HepG2 (cell line): ENCODE measurements around the gene TESK1. TPM values are rescaled to one million over a fixed set of nuclear protein-coding genes. Genes with fewer than 3 reads are reported as not detected.

Experiments
- ATAC-seq: fragments of 200-7000 bp; cut with Tn5 transposase; 3 replicates; pipeline ENCODE4 v1.9.1; 2020; ENCODE audit warnings: mild to moderate bottlenecking, moderate library complexity
- BruUV-seq: library from RNA; stranded (reverse); fragments of 400-500 nt; replicated peaks from 2 replicates; lab custom pipeline; 2021; lab: Mats Ljungman, UMichigan
- CTCF ChIA-PET: fragments of 300-600 bp; formaldehyde crosslinking; extraction: SDS; loops from one replicate; lab custom pipeline; 2021; ENCODE audit warnings: low total read pairs, inconsistent platforms, low intra/inter-chr PET ratio; lab: Yijun Ruan, JAX
- POLR2A ChIA-PET: fragments of 350-600 bp; sonication (Branson Sonifier 250); formaldehyde crosslinking; loops from one replicate; lab custom pipeline; 2020; ENCODE audit warnings: antibody characterized with exemption, inconsistent platforms; lab: Yijun Ruan, JAX
- DNase-seq: peaks from one replicate; pipeline ENCODE4 v3.0.0-alpha.2; 2015; ENCODE audit warnings: low spot score
- FAIRE-seq: peaks from 3 replicates; lab custom pipeline; 2011; peaks lifted over from hg19 to GRCh38; lab: Jason Lieb, UNC
- H2AFZ ChIP-seq: one replicate; pipeline ENCODE4 v1.6.1; 2011; ENCODE audit warnings: low read length, inconsistent platforms
- H3K27ac ChIP-seq: fragments of 300-600 bp; 3 replicates; pipeline ENCODE4 v1.8.0; 2011; ENCODE audit warnings: mixed run types, mild to moderate bottlenecking, mixed read lengths, low read length, inconsistent platforms; ENCODE audit not compliant: insufficient read depth; ENCODE audit errors: extremely low read length
- H3K27me3 ChIP-seq, 2 experiments: fragments of 200-600 bp in 1 of 2; 2 replicates in 1 of 2; 3 replicates in 1 of 2; pipeline versions ENCODE4 v1.6.0 to v1.8.0; 2011; ENCODE audit warnings: low read length in 2 of 2, mild to moderate bottlenecking in 2 of 2, moderate library complexity in 2 of 2, inconsistent platforms in 1 of 2; ENCODE audit not compliant: insufficient read depth in 2 of 2, control insufficient read depth in 1 of 2
- H3K36me3 ChIP-seq, 2 experiments: fragments of 200-600 bp in 1 of 2; replicated peaks in 1 of 2; 2 replicates in 1 of 2; 3 replicates in 1 of 2; pipeline versions ENCODE4 v1.5.1 to v1.8.0; 2011; ENCODE audit warnings: low read length in 2 of 2, inconsistent platforms in 1 of 2; ENCODE audit not compliant: insufficient read depth in 2 of 2, control insufficient read depth in 1 of 2
- H3K4me1 ChIP-seq: 2 replicates; pipeline ENCODE4 v1.5.1; 2012; ENCODE audit warnings: low read length, inconsistent platforms; ENCODE audit not compliant: insufficient read depth
- H3K4me2 ChIP-seq: 2 replicates; pipeline ENCODE4 v1.6.0; 2011; ENCODE audit warnings: low read depth, low read length, inconsistent platforms
- H3K4me3 ChIP-seq, 3 experiments: fragments of 200-600 bp in 1 of 3; sonication (generic), shearing (Covaris generic) in 1 of 3; replicated peaks in 1 of 3; 2 replicates each; pipeline ENCODE4 v1.5.1; 2011 to 2016; ENCODE audit warnings: low read length in 3 of 3, inconsistent platforms in 2 of 3, low read depth in 2 of 3, mild to moderate bottlenecking in 2 of 3, control low read depth in 1 of 3, mixed read lengths in 1 of 3; ENCODE audit not compliant: insufficient read depth in 1 of 3
- H3K79me2 ChIP-seq: one replicate; pipeline ENCODE4 v1.6.1; 2011; ENCODE audit warnings: low read length, inconsistent platforms; ENCODE audit not compliant: insufficient read depth
- H3K9ac ChIP-seq: 2 replicates; pipeline ENCODE4 v1.6.0; 2011; ENCODE audit warnings: mild to moderate bottlenecking, low read depth, low read length, inconsistent platforms; ENCODE audit not compliant: insufficient read depth
- H3K9me3 ChIP-seq: 2 replicates; pipeline ENCODE4 v1.5.1; 2012; ENCODE audit warnings: mild to moderate bottlenecking, low read length
- H4K20me1 ChIP-seq: 2 replicates; pipeline ENCODE4 v1.6.0; 2011; ENCODE audit warnings: inconsistent platforms, mild to moderate bottlenecking, low read length, moderate library complexity; ENCODE audit not compliant: insufficient read depth
- GABPB1 ChIP-seq: IDR thresholded peaks from 2 replicates; pipeline ENCODE4 v1.6.1; 2016; ENCODE audit warnings: mild to moderate bottlenecking, missing genetic modification reagents, moderate library complexity, missing compliant biosample characterization
- HOXA5 ChIP-seq: sonication (generic); formaldehyde crosslinking; IDR thresholded peaks from 2 replicates; pipeline ENCODE4 v1.4.0; 2020; ENCODE audit warnings: missing genetic modification reagents
- KLF15 ChIP-seq: sonication (generic); formaldehyde crosslinking; IDR thresholded peaks from 2 replicates; pipeline ENCODE4 v1.8.1; 2023; ENCODE audit warnings: borderline replicate concordance, mild to moderate bottlenecking, inconsistent platforms, missing genetic modification reagents, mixed read lengths
- MYC ChIP-seq: sonication (generic); formaldehyde crosslinking; IDR thresholded peaks from 2 replicates; pipeline ENCODE4 v1.9.0; 2021; ENCODE audit warnings: missing genetic modification reagents, borderline replicate concordance
- ONECUT2 ChIP-seq: sonication (generic); formaldehyde crosslinking; IDR thresholded peaks from 2 replicates; pipeline ENCODE4 v1.4.0; 2020; ENCODE audit warnings: missing genetic modification reagents
- POLR2G ChIP-seq: fragments of 200-400 bp; formaldehyde crosslinking; IDR thresholded peaks from 2 replicates; pipeline ENCODE4 v1.6.1; 2018; ENCODE audit warnings: mild to moderate bottlenecking, low read depth, low read length, moderate library complexity
- RBM39 ChIP-seq: fragments of 200-400 bp; formaldehyde crosslinking; IDR thresholded peaks from one replicate; pipeline ENCODE4 v1.6.1; 2018; ENCODE audit warnings: antibody characterized with exemption, mild to moderate bottlenecking, low read depth, low read length; ENCODE audit not compliant: poor library complexity, severe bottlenecking
- SIX4 ChIP-seq: sonication (generic); formaldehyde crosslinking; IDR thresholded peaks from 2 replicates; pipeline ENCODE4 v1.4.0; 2020; ENCODE audit warnings: missing genetic modification reagents
- TFDP1 ChIP-seq: IDR thresholded peaks from 2 replicates; pipeline ENCODE4 v1.6.1; 2016; ENCODE audit warnings: missing compliant biosample characterization, missing genetic modification reagents, borderline replicate concordance
- ZBTB49 ChIP-seq: sonication (generic); formaldehyde crosslinking; IDR thresholded peaks from 2 replicates; pipeline ENCODE4 v1.4.0; 2020; ENCODE audit warnings: missing genetic modification reagents, borderline replicate concordance
- WGBS: methylation state at CpG from one replicate; pipeline ENCODE4 v1.1.6; 2017; ENCODE audit warnings: low lambda C conversion rate; 5-methylcytosine and 5-hydroxymethylcytosine counted together
- in situ Hi-C: cut with HindIII; loops from 2 replicates; pipeline ENCODE4 v1.10.0; 2017; ENCODE audit warnings: low pct_unique_long_range_greater_than_20kb; ENCODE audit not compliant: extremely low pct_ligation_motif_present
- intact Hi-C: fragments of 100-400 bp; cut with micrococcal nuclease; formaldehyde crosslinking; loops from one replicate; pipeline ENCODE4 v1.10.0; 2022; ENCODE audit not compliant: unreplicated experiment
- polyA plus RNA-seq, 8 experiments: library from polyadenylated mRNA; depleted of rRNA in 3 of 8; stranded (reverse) in 7 of 8; unstranded in 1 of 8; fragments of >200 nt; fragmentation: Illumina TruSeq in 4 of 8; extraction: Trizol in 4 of 8; gene quantifications; 2 replicates each; pipeline versions ENCODE4 v1.2.1 to v1.2.3, GENCODE V29; 2011 to 2016; ENCODE audit warnings: low read depth in 4 of 8, missing spikeins in 1 of 8, mixed read lengths in 1 of 8; ENCODE audit not compliant: insufficient read depth in 1 of 8
- total RNA-seq, 5 experiments: library from RNA; depleted of rRNA; stranded (reverse); fragments of >200 nt; fragmentation: Illumina TruSeq; extraction: Trizol; gene quantifications; 2 replicates each; pipeline ENCODE4 v1.2.3, GENCODE V29; 2016; ENCODE audit warnings: low read depth in 1 of 5

The TESK1 gene
- total and polyA plus RNA-seq, 2 of the 13 experiments (the other 11 are each of a cell fraction or from before 2014, with no cell fraction given): 7.3 to 13.6 TPM

GRCh38 chr9:35570709-35571504 lies 34.2 kb upstream of the TESK1 start:
- in situ Hi-C loops: no loop called here
- no peak overlapping the region for H3K4me3 ChIP-seq
- no peak for TF ChIP-seq SIX4
- no peak for TF ChIP-seq TFDP1 (CRISPR knock-in tag)
- TF ChIP-seq ONECUT2: no peak
- no peak for TF ChIP-seq GABPB1 (CRISPR knock-in tag)
- TF ChIP-seq ZBTB49 (CRISPR knock-in tag): no peak
- no peak for TF ChIP-seq MYC (CRISPR knock-in tag)
- TF ChIP-seq RBM39: no peak
- no peak for TF ChIP-seq KLF15 (CRISPR knock-in tag)
- no peak for TF ChIP-seq HOXA5
- TF ChIP-seq POLR2G: no peak
- ChIA-PET POLR2A (no interaction called here), CTCF (no interaction called here)
- H2AFZ ChIP-seq: no peak overlapping the region
- no peaks in the 10 kb centered on the region for H3K36me3 ChIP-seq
- no peaks in the 10 kb centered on the region for H3K27me3 ChIP-seq
- no TSS peak for BruUV-seq
- FAIRE-seq: no peak
- 91% methylated on average over 6 of the region's 6 CpGs for WGBS
- H3K4me2 ChIP-seq: no peak overlapping the region
- H3K9me3 ChIP-seq: no peaks in the 10 kb centered on the region
- no peaks in the 10 kb centered on the region for H3K4me1 ChIP-seq
- DNase-seq: no peak
- H3K27ac ChIP-seq: no peak overlapping the region
- no peak overlapping the region for H3K9ac ChIP-seq
- no peaks in the 10 kb centered on the region for H3K79me2 ChIP-seq
- intact Hi-C loops: no loop called here
- H4K20me1 ChIP-seq: no peaks in the 10 kb centered on the region
- no peak for ATAC-seq
